Measurements from ENCODE around the gene SLC17A2.
"Not testable (repeated sequence)": the region's sequence is repeated elsewhere in the genome, so short reads cannot be mapped to it uniquely, and the experiment has no call there.

The SLC17A2 gene

GRCh38 chr6:25959890-25960536 is 29.5 kb upstream of the SLC17A2 start:
- H3K27me3 Mint-ChIP-seq = no peaks in the 10 kb centered on the region
- no peak for ATAC-seq
- no peak overlapping the region for H3K4me3 Mint-ChIP-seq
- peaks cover 67% of the 10 kb centered on the region for H3K4me1 Mint-ChIP-seq
- peak overlapping the region; percentile 97 for H3K27ac Mint-ChIP-seq
- peaks cover 6% of the 10 kb centered on the region for H3K9me3 Mint-ChIP-seq
- peaks cover 16% of the 10 kb centered on the region for H3K36me3 Mint-ChIP-seq

- peak overlapping the region; percentile 97 for H3K27ac Mint-ChIP-seq
- H3K9me3 Mint-ChIP-seq = peaks cover 6% of the 10 kb centered on the region
- no peak overlapping the region for H3K4me3 Mint-ChIP-seq
- no peaks in the 10 kb centered on the region for H3K27me3 Mint-ChIP-seq
- peaks cover 55% of the 10 kb centered on the region for H3K4me1 Mint-ChIP-seq
- ATAC-seq = no peak
- peaks cover 3% of the 10 kb centered on the region for H3K36me3 Mint-ChIP-seq
Measured at GRCh38 chr6:25958700-25959162, 28.2 kb upstream of the SLC17A2 start.

GRCh38 chr6:25956226-25956625 is 25.7 kb upstream of the SLC17A2 start:
- H3K36me3 Mint-ChIP-seq = no peaks in the 10 kb centered on the region
- no peak for ATAC-seq
- H3K27me3 Mint-ChIP-seq = no peaks in the 10 kb centered on the region
- H3K27ac Mint-ChIP-seq = no peak overlapping the region
- no peak overlapping the region for H3K4me3 Mint-ChIP-seq
- peaks cover 38% of the 10 kb centered on the region for H3K4me1 Mint-ChIP-seq
- H3K9me3 Mint-ChIP-seq = peaks cover 6% of the 10 kb centered on the region

GRCh38 chr6:25954756-25955155 is 24.3 kb upstream of the SLC17A2 start:
- no peak for ATAC-seq
- Mint-ChIP-seq H3K36me3 (no peaks in the 10 kb centered on the region), H3K4me3 (no peak overlapping the region), H3K27me3 (no peaks in the 10 kb centered on the region), H3K27ac (no peak overlapping the region), H3K9me3 (peaks cover 9% of the 10 kb centered on the region), H3K4me1 (peaks cover 23% of the 10 kb centered on the region)

- Mint-ChIP-seq H3K27me3 (no peaks in the 10 kb centered on the region), H3K36me3 (no peaks in the 10 kb centered on the region), H3K4me1 (peaks cover 13% of the 10 kb centered on the region), H3K9me3 (peaks cover 3% of the 10 kb centered on the region), H3K4me3 (no peak overlapping the region), H3K27ac (no peak overlapping the region)
- ATAC-seq = no peak
Measured at GRCh38 chr6:25953733-25954132, 23.2 kb upstream of the SLC17A2 start.

- Mint-ChIP-seq H3K27ac (no peak overlapping the region), H3K27me3 (no peaks in the 10 kb centered on the region), H3K4me1 (peaks cover 5% of the 10 kb centered on the region), H3K36me3 (no peaks in the 10 kb centered on the region), H3K4me3 (no peak overlapping the region), H3K9me3 (peaks cover 3% of the 10 kb centered on the region)
- ATAC-seq = no peak
Measured at GRCh38 chr6:25952535-25952934, 22.0 kb upstream of the SLC17A2 start.

GRCh38 chr6:25951296-25952032 is 21.0 kb upstream of the SLC17A2 start:
- peaks cover 7% of the 10 kb centered on the region for H3K4me1 Mint-ChIP-seq
- no peak overlapping the region for H3K4me3 Mint-ChIP-seq
- H3K36me3 Mint-ChIP-seq = peaks cover 3% of the 10 kb centered on the region
- H3K9me3 Mint-ChIP-seq = peaks cover 5% of the 10 kb centered on the region
- ATAC-seq = no peak
- H3K27me3 Mint-ChIP-seq = no peaks in the 10 kb centered on the region
- H3K27ac Mint-ChIP-seq = no peak overlapping the region

GRCh38 chr6:25950297-25950696 is 19.8 kb upstream of the SLC17A2 start:
- Mint-ChIP-seq H3K27me3 (no peaks in the 10 kb centered on the region), H3K4me3 (no peak overlapping the region), H3K9me3 (peaks cover 9% of the 10 kb centered on the region), H3K36me3 (peaks cover 5% of the 10 kb centered on the region), H3K27ac (no peak overlapping the region), H3K4me1 (peaks cover 9% of the 10 kb centered on the region)
- no peak for ATAC-seq

GRCh38 chr6:25949695-25950094 is 19.2 kb upstream of the SLC17A2 start:
- Mint-ChIP-seq H3K36me3 (peaks cover 5% of the 10 kb centered on the region), H3K27me3 (no peaks in the 10 kb centered on the region), H3K9me3 (peaks cover 9% of the 10 kb centered on the region), H3K4me3 (no peak overlapping the region), H3K4me1 (peaks cover 15% of the 10 kb centered on the region), H3K27ac (no peak overlapping the region)
- no peak for ATAC-seq

GRCh38 chr6:25947492-25947891 is 17.0 kb upstream of the SLC17A2 start:
- not testable (repeated sequence) for H3K4me3 Mint-ChIP-seq, H3K36me3 Mint-ChIP-seq, H3K27ac Mint-ChIP-seq, ATAC-seq, H3K9me3 Mint-ChIP-seq, H3K27me3 Mint-ChIP-seq
- H3K4me1 Mint-ChIP-seq = peaks cover 20% of the 10 kb centered on the region

DNA sequence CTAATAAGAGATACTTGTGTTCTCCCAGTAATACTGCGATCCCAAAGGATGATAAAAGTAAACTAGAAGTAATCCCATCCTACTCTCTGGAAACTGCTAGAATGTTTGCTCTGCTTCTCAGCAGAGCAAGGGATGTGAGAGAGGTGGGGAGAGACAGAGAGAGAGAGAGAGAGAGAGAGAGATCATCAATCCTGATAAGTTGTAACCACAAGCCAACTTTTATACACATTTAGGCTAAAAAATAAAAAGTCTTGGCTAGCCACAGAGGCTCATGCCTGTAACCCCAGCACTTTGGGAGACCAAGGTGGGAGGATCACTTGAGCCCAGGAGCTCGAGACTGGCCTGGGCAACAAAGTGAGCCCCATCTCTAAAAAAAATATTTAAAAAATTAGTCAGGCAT is 16.1 kb upstream of the SLC17A2 start:
- Mint-ChIP-seq H3K4me1 (peaks cover 20% of the 10 kb centered on the region), H3K27ac (peak overlapping the region; percentile 52), H3K4me3 (no peak overlapping the region), H3K27me3 (no peaks in the 10 kb centered on the region), H3K9me3 (peaks cover 9% of the 10 kb centered on the region), H3K36me3 (peaks cover 5% of the 10 kb centered on the region)
- no peak for ATAC-seq

GRCh38 chr6:25945738-25946137 is 15.2 kb upstream of the SLC17A2 start:
- Mint-ChIP-seq H3K27ac (peak overlapping the region; percentile 75), H3K4me1 (peaks cover 20% of the 10 kb centered on the region)
- H3K9me3 Mint-ChIP-seq, H3K4me3 Mint-ChIP-seq, H3K36me3 Mint-ChIP-seq, H3K27me3 Mint-ChIP-seq, ATAC-seq: not testable (repeated sequence)

DNA sequence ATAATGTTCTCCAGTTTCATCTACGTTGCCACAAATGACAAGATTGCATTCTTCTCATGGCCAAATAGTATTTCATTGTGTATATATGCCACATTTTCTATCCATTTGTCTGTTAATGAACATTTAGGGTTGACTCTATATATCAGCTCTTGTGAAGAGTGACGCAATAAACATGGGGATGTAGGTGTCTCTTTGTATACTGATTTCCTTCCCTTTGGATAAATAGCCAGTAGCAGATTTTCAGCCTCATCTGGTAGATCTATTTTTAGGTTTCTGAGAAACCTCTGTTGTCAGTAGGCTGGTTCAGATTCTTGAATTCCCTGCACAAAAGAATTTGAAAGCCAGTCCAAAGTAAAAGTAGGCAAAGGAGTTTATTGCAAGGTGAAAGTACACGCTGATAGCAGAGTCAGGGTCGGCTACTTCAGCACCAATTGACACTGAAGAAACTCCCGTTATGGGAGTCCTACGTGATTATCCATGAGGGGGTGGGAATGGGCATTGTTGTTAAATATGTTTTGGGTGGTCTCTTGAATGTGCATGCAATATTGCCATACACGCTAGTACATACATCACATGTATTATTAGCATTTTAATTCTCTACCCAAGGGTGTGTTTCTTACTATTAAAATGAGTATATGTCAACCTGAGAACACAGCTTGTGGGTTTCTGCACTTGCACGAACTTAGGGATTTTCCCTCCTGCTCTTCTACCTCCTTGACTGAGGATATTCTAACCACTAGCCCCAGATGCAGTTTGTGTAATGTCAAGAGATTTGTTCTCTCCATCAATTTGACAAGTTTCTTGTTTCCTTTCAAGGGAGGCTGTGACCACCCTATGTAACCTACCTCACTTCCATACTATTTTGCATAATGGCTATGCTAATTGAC is 14.4 kb upstream of the SLC17A2 start:
- peaks cover 6% of the 10 kb centered on the region for H3K9me3 Mint-ChIP-seq
- peaks cover 5% of the 10 kb centered on the region for H3K36me3 Mint-ChIP-seq
- peak; percentile 95 for ATAC-seq

GRCh38 chr6:25943887-25944286 is 13.4 kb upstream of the SLC17A2 start:
- Mint-ChIP-seq H3K27ac (no peak overlapping the region), H3K4me3 (no peak overlapping the region), H3K27me3 (no peaks in the 10 kb centered on the region), H3K4me1 (peaks cover 20% of the 10 kb centered on the region), H3K36me3 (peaks cover 5% of the 10 kb centered on the region), H3K9me3 (peaks cover 6% of the 10 kb centered on the region)
- ATAC-seq = no peak

More for the DNA sequence above, 14.4 kb upstream of the SLC17A2 start:
- Mint-ChIP-seq H3K4me3 (no peak overlapping the region), H3K27ac (peak overlapping the region; percentile 75), H3K4me1 (peaks cover 20% of the 10 kb centered on the region), H3K27me3 (no peaks in the 10 kb centered on the region)

DNA sequence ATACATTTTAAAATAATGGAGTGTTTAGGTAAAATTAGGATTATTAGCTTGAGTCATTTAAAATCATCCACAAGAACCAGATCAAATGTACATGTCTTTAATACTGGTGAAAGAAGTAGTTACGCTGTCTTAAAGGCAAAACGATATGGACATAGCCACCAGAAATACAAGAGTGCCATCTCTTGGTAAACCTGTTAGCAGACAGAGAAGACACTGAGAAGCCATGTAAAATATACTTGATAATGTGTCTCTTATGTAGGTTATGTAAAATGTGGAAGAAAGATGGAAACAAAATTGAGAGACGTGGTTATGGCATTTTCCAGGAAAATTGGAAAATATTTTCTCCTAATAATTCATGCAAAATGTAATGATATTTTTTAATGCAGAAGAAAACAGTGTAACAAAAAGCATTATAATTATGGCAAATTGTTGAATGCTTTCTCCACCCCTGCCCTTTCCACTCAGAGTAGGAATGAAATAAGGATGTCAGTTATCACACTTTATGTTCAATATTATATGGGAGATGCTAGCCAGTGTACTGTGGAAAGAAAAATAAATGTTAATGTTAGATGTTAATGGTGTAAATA is 12.2 kb upstream of the SLC17A2 start:
- Mint-ChIP-seq H3K36me3 (peaks cover 5% of the 10 kb centered on the region), H3K27me3 (no peaks in the 10 kb centered on the region), H3K27ac (peak overlapping the region; percentile 10), H3K4me3 (no peak overlapping the region), H3K9me3 (peaks cover 6% of the 10 kb centered on the region), H3K4me1 (peaks cover 20% of the 10 kb centered on the region)
- ATAC-seq = no peak
